ENCODE data around the gene IQCF6.
"Not testable (repeated sequence)": the region's sequence is repeated elsewhere in the genome, so short reads cannot be mapped to it uniquely, and the experiment has no call there.

Gene IQCF6

DNA sequence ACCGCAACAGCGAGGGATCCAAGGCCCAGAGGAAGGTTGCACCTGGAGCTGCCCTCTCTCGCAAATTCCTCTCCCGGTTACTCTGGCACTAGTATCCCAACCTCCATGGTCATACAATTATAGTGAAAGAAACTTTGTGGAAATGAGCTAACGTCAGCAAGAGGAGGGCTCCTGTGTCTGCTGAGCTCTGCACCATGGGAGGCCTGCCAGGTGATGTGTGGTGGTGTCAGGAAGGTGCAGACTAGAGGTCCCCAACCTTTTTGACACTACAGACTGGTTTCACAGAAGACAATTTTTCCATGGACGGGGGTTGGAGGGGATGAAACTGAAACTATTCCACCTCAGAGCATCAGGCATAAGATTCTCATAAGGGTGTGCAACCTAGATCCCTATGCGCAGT lies 13.2 kb upstream of the IQCF6 start:
- no peak for DNase-seq (ENCODE audit: low read depth)
- TF ChIP-seq, protein P1, sequence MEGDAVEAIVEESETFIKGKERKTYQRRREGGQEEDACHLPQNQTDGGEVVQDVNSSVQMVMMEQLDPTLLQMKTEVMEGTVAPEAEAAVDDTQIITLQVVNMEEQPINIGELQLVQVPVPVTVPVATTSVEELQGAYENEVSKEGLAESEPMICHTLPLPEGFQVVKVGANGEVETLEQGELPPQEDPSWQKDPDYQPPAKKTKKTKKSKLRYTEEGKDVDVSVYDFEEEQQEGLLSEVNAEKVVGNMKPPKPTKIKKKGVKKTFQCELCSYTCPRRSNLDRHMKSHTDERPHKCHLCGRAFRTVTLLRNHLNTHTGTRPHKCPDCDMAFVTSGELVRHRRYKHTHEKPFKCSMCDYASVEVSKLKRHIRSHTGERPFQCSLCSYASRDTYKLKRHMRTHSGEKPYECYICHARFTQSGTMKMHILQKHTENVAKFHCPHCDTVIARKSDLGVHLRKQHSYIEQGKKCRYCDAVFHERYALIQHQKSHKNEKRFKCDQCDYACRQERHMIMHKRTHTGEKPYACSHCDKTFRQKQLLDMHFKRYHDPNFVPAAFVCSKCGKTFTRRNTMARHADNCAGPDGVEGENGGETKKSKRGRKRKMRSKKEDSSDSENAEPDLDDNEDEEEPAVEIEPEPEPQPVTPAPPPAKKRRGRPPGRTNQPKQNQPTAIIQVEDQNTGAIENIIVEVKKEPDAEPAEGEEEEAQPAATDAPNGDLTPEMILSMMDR (IDR thresholded peaks at IDR 0.05; ENCODE audit: low read depth, low read length): no peak
- TF ChIP-seq MYC (IDR thresholded peaks at IDR 0.05; ENCODE audit: low read depth, low read length) (no peak), POLR2A (IDR thresholded peaks at IDR 0.05; ENCODE audit: extremely low read depth, insufficient read length) (no peak)
- TF ChIP-seq, protein P2, sequence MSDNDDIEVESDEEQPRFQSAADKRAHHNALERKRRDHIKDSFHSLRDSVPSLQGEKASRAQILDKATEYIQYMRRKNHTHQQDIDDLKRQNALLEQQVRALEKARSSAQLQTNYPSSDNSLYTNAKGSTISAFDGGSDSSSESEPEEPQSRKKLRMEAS (IDR thresholded peaks at IDR 0.05; ENCODE audit: low read depth, low read length): no peak
- no peak overlapping the region for H3K4me3 ChIP-seq (ENCODE audit: low read depth, low read length)

DNA sequence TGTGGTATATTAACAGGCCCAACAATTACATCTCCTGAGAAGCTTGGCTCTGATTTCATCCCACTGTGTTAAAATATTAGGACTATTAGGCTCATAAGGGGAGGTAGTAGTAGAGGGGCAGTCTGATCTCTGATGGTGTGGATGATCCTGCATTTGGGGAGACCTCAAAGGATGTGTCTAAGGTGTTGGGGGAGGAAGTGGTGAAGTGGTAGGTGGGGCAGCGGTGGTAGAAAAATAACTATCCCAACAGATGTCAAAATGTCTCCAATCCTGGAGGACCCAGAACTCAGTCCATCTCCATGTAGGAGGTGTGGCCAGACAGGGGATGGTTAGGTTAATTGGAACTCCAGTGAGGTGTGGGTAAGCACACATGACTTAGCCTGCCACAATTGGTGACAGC lies 10.4 kb upstream of the IQCF6 start:
- TF ChIP-seq POLR2A (IDR thresholded peaks at IDR 0.05; ENCODE audit: extremely low read depth, insufficient read length): no peak
- TF ChIP-seq, protein P2 (IDR thresholded peaks at IDR 0.05; ENCODE audit: low read depth, low read length): no peak
- TF ChIP-seq MYC (IDR thresholded peaks at IDR 0.05; ENCODE audit: low read depth, low read length): no peak
- TF ChIP-seq, protein P1 (IDR thresholded peaks at IDR 0.05; ENCODE audit: low read depth, low read length): no peak
- no peak overlapping the region for H3K4me3 ChIP-seq (ENCODE audit: low read depth, low read length)
- no peak for DNase-seq (ENCODE audit: low read depth)

DNA sequence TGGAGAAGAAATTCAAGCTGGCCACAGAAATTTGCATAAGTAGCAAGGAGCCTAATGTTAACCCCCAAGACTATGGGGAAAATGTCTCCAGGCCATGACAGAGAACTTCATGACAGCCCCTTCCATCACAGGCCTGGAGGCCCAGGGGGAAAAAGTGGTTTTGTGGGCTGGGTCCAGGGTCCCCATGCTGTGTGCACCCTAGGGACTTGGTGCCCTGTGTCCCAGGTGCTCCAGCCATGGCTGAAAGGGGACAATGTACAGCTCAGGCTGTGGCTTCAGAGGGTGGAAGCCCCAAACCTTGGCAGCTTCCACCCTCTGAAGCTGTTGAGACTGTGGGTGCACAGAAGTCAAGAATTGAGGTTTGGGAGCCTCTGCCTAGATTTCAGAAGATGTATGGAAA lies 8.5 kb upstream of the IQCF6 start:
- not testable (repeated sequence) for H3K4me3 ChIP-seq (ENCODE audit: low read depth, low read length); DNase-seq (ENCODE audit: low read depth)

DNA sequence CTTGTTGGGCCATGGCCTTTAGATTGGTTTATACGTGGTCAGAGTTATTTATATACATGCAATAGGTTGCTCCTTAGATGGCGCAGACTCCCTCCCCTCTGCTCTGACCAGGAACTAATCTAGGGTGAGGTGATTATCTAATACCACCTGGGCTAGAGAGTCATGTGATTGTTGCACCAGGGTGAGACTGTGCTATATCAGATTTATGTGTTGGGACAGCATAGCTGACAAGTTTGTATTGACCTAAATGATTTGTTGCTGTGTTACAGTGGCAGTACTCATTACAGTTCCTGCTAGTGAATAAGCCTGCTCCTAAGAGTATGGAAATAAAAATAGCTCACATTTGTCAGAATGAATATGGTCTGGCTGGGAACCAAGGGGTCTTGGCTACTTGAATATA lies 7.2 kb upstream of the IQCF6 start:
- H3K4me3 ChIP-seq (ENCODE audit: low read depth, low read length): no peak overlapping the region
- DNase-seq (ENCODE audit: low read depth): no peak
- TF ChIP-seq MYC (IDR thresholded peaks at IDR 0.05; ENCODE audit: low read depth, low read length) (no peak), POLR2A (IDR thresholded peaks at IDR 0.05; ENCODE audit: extremely low read depth, insufficient read length) (no peak)
- TF ChIP-seq, protein P1 (IDR thresholded peaks at IDR 0.05; ENCODE audit: low read depth, low read length): no peak
- TF ChIP-seq, protein P2 (IDR thresholded peaks at IDR 0.05; ENCODE audit: low read depth, low read length): no peak

DNA sequence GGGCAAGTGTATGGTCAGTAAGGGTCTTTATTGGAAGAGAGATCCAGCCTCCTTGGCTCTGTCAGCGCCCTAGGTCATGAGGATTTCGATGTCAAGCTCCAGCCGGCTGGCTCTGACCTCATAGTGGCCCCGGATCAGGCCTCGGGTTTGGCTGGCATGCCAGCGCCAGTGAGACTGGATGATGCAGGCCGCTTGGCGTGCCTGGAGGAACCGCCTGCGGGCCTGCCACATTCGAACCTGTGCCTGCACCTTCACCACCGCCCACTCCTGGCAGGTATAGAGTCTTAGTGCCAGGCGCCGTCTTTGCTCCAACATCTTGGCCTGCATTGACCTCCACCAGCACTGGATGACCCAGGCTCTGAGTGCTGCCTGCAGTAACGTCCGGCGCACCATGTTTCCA lies 483 bp downstream of the IQCF6 start:
- H3K4me3 ChIP-seq (ENCODE audit: low read depth, low read length): no peak overlapping the region
- DNase-seq (ENCODE audit: low read depth): no peak
- TF ChIP-seq MYC (IDR thresholded peaks at IDR 0.05; ENCODE audit: low read depth, low read length): no peak
- TF ChIP-seq, protein P1 (IDR thresholded peaks at IDR 0.05; ENCODE audit: low read depth, low read length): no peak
- TF ChIP-seq POLR2A (IDR thresholded peaks at IDR 0.05; ENCODE audit: extremely low read depth, insufficient read length): no peak
- TF ChIP-seq, protein P2 (IDR thresholded peaks at IDR 0.05; ENCODE audit: low read depth, low read length): no peak

DNA sequence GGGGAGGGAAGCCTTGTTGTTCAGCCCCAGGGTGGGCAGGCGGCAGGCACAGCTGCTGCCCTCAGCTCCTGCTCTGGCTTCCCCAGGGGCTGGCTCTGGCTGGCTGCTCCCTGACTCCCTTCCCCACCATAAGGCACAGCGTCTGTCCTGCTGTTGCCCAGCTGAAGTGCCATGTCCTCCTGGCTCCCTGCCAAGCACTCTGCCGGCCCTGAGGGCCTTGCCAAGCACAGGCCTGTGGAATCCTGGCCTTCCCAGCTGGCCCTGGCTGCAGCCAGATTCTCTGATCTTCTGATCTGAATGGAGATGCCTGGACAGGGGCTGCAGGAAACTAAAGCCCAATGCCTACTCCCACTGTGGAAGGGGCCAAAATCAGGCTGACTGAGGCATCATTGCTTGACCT lies 1.1 kb downstream of the IQCF6 start:
- no peak for DNase-seq (ENCODE audit: low read depth)
- TF ChIP-seq POLR2A (IDR thresholded peaks at IDR 0.05; ENCODE audit: extremely low read depth, insufficient read length) (no peak), MYC (IDR thresholded peaks at IDR 0.05; ENCODE audit: low read depth, low read length) (no peak)
- TF ChIP-seq, protein P1 (IDR thresholded peaks at IDR 0.05; ENCODE audit: low read depth, low read length): no peak
- TF ChIP-seq, protein P2 (IDR thresholded peaks at IDR 0.05; ENCODE audit: low read depth, low read length): no peak
- H3K4me3 ChIP-seq (ENCODE audit: low read depth, low read length): no peak overlapping the region

All from NB4 (cell line).